Skin epidermis (tissue), 12 donors: Measurements from ENCODE around the gene CD274.
A peak's percentile ranks its signal among the peaks of the same experiment; 100 is the strongest.

Experiments used
- H3K27ac ChIP-seq, 21 experiments: fragments of 200-600 bp; sonication (generic) in 11 of 21; one replicate each; pipeline ENCODE4 v1.5.0; 2020; ENCODE audit warnings: mild to moderate bottlenecking in 3 of 21, inconsistent platforms in 2 of 21, moderate library complexity in 2 of 21
- H3K4me3 ChIP-seq, 7 experiments: fragments of 200-600 bp; sonication (generic) in 2 of 7; one replicate each; pipeline ENCODE4 v1.5.0; 2020; ENCODE audit warnings: inconsistent platforms in 2 of 7, mild to moderate bottlenecking in 2 of 7, moderate library complexity in 1 of 7

The CD274 gene

DNA sequence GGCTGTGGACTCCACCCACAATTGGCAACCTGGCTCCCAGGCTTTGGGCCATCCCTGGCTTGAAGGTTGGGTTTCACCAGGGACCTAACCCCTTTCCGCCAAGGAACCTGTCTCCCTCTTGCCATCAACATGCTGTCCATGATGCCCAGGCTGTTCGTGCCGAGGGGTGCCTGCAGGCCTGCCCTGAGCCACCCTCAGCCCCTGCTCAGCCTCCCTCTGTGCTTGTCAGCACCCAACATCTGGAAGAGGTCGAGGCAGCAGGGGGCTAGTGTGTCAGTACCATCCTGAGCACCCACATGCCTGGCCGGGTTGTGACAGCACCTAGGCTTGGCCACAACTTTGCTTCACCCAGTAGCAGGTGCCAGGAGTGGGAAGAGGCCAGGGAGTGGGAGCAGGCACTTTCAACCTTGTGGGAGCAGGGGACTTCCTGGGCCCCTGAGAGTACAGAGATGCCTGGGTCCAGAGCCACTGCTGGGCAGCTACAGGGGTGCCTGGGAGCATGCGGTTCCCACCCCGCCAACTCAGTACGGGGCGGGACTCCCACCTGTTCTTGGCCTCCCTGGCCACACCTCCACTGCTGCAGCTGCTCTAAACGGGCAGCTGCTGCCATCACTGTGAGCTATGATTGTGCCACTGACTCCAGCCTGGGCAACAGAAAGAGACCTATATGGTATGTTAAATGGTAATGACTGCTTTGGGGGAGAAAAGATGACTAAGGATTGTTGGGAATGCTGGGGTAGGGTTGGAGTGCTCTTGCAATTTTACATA is 66.3 kb downstream of the CD274 start:
- Histone ChIP-seq H3K4me3 (no peak overlapping the region), H3K27ac (no peak overlapping the region)

DNA sequence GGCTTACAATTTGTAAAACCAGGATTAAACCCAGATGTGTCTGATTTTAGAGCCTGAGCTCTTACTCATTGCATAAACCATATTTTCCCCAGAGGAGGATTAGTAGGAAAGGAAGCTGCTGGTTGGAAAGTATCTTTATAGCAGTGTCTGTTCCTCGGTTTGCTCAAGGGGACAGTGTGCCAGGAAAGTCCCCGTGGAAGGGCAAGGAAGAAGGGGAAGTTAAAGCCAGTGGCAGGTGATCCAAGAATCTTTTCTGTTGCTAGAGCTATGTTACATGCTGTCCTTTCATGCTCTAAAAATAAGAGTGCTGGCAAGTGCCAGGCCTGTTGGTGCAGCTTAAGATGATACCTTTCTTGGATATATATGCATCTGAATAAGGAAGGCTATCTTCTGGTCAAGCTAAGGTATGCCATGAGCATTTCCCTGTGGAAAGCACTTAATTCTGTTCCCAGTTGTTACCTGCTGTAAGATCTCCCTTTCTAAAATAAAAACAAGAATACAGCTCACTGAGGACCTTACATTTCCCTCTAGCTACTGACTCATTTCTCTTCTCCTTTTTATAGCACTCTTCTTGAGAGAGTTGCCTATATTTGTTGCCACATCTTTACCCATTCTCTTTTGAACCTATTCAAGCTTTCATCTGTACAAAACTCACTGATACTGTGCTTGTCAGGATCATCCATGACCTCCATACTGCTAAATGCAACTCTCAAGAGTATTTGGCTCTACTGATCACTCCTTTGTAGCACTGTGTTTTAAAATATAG is 68.0 kb downstream of the CD274 start:
- H3K27ac ChIP-seq: peak overlapping the region in 2 of 21 experiments; percentile 56
- H3K4me3 ChIP-seq: no peak overlapping the region

DNA sequence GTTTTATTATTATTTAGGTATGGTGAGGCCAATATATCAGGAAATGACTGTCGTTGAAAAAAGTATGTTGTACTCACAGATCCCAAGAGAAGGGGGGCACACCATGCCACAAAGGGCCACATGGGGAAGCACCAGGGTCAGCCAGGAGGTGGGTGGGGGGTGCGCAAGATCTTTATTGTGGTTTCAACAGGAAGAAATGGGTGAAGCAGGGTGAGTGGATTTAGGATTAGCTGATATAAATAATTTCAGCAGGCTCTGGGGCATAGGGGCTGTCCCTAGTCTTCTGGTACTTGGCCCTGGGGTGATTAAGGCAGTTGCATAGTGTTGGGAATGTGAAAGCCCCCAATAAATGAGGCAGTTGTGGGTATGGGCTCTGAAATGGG is 68.6 kb downstream of the CD274 start:
- Histone ChIP-seq H3K4me3 (no peak overlapping the region), H3K27ac (peak overlapping the region in 1 of 21 experiments; percentile 56)
